T47D (cell line): Measurements from ENCODE around the gene PLXND1.

ENCODE experiments used
- DNase-seq, 2 experiments: peaks; one replicate each; pipeline versions ENCODE4 v3.0.0 to v3.0.0-alpha.2; 2011 to 2012; ENCODE audit warnings: low read depth in 1 of 2, low spot score in 1 of 2
- JUND ChIP-seq: IDR thresholded peaks from 2 replicates; pipeline ENCODE4 v1.6.1; 2012; ENCODE audit warnings: low read depth
- in situ Hi-C: cut with HindIII; loops from 2 replicates; pipeline ENCODE4 v1.10.0; 2016; ENCODE audit warnings: low sequenced_read_pairs, low pct_unique_long_range_greater_than_20kb

Gene PLXND1

GRCh38 chr3:129564981-129565644, 41.4 kb downstream of the PLXND1 start:
- TF ChIP-seq JUND: no peak
- DNase-seq: peak; percentile 32 to 57
- in situ Hi-C loops: no loop called here

GRCh38 chr3:129563850-129564535, 42.5 kb downstream of the PLXND1 start:
- TF ChIP-seq JUND: no peak
- in situ Hi-C loops: no loop called here
- DNase-seq: no peak

- no peak for DNase-seq
- in situ Hi-C loops: no loop called here
- no peak for TF ChIP-seq JUND
Observed at GRCh38 chr3:129563332-129563731, 43.1 kb downstream of the PLXND1 start.

- in situ Hi-C loops: no loop called here
- no peak for DNase-seq
- TF ChIP-seq JUND: no peak
Observed at GRCh38 chr3:129562803-129563202, 43.7 kb downstream of the PLXND1 start.

GRCh38 chr3:129561619-129562248, 44.7 kb downstream of the PLXND1 start:
- in situ Hi-C loops: no loop called here
- DNase-seq: no peak
- TF ChIP-seq JUND: no peak

- DNase-seq: no peak
Observed at GRCh38 chr3:129560911-129561594, 45.4 kb downstream of the PLXND1 start.

GRCh38 chr3:129560269-129560787, 46.1 kb downstream of the PLXND1 start:
- no peak for DNase-seq
- TF ChIP-seq JUND: no peak
- in situ Hi-C loops: no loop called here

More at GRCh38 chr3:129560911-129561594, 45.4 kb downstream of the PLXND1 start:
- in situ Hi-C loops: no loop called here
- no peak for TF ChIP-seq JUND

- DNase-seq: no peak
- no peak for TF ChIP-seq JUND
- in situ Hi-C loops: no loop called here
Observed at GRCh38 chr3:129559565-129560079, 46.9 kb downstream of the PLXND1 start.

- TF ChIP-seq JUND: no peak
- no peak for DNase-seq
- in situ Hi-C loops: no loop called here
Observed at GRCh38 chr3:129558772-129559564, 47.5 kb downstream of the PLXND1 start.

- DNase-seq: no peak
- in situ Hi-C loops: no loop called here
- no peak for TF ChIP-seq JUND
Observed at GRCh38 chr3:129558081-129558771, 48.2 kb downstream of the PLXND1 start.

GRCh38 chr3:129557548-129557894, 49.0 kb downstream of the PLXND1 start:
- DNase-seq: no peak
- in situ Hi-C loops: no loop called here
- no peak for TF ChIP-seq JUND
